Nucleus accumbens (tissue), 56 donors: ENCODE data around the gene RILPL1.
A peak's percentile ranks its signal among the peaks of the same experiment; 100 is the strongest.
"Not testable (repeated sequence)": the region's sequence is repeated elsewhere in the genome, so short reads cannot be mapped to it uniquely, and the experiment has no call there.

Experiments used
- DNase-seq, 56 donors: peaks; one replicate each; lab custom pipeline; 2025; lab: John Stamatoyannopoulos, UW

RILPL1 gene

GRCh38 chr12:123531091-123531490 lies 2.4 kb downstream of the RILPL1 start:
- peak in 6 of 56 donors; percentile 2 to 11 (median 10) for DNase-seq

GRCh38 chr12:123530668-123531067 lies 2.9 kb downstream of the RILPL1 start:
- no peak for DNase-seq

GRCh38 chr12:123529686-123530085 lies 3.8 kb downstream of the RILPL1 start:
- no peak for DNase-seq

- no peak for DNase-seq
These were observed 4.7 kb downstream of the RILPL1 start for GRCh38 chr12:123528858-123529257.

- no peak for DNase-seq
These were observed 6.9 kb downstream of the RILPL1 start for GRCh38 chr12:123526542-123527080.

GRCh38 chr12:123524378-123524777 lies 9.1 kb downstream of the RILPL1 start:
- no peak for DNase-seq

GRCh38 chr12:123523518-123523917 lies 10.0 kb downstream of the RILPL1 start:
- DNase-seq: no peak

GRCh38 chr12:123522164-123522563 lies 11.4 kb downstream of the RILPL1 start:
- no peak for DNase-seq

- DNase-seq: no peak
These were observed 12.7 kb downstream of the RILPL1 start for GRCh38 chr12:123520567-123521474.

- peak in 26 of 56 donors; percentile 5 to 64 (median 22) for DNase-seq
These were observed 14.1 kb downstream of the RILPL1 start for GRCh38 chr12:123519141-123520001.

- DNase-seq: no peak
These were observed 17.2 kb downstream of the RILPL1 start for GRCh38 chr12:123516216-123516780.

GRCh38 chr12:123514582-123515221 lies 18.8 kb downstream of the RILPL1 start:
- DNase-seq: not testable (repeated sequence)

- no peak for DNase-seq
These were observed 19.7 kb downstream of the RILPL1 start for GRCh38 chr12:123513805-123514204.

GRCh38 chr12:123512838-123513665 lies 20.5 kb downstream of the RILPL1 start:
- no peak for DNase-seq

GRCh38 chr12:123506843-123507236 lies 26.7 kb downstream of the RILPL1 start:
- DNase-seq: no peak

- DNase-seq: no peak
These were observed 27.3 kb downstream of the RILPL1 start for GRCh38 chr12:123506059-123506842.

- DNase-seq: peak in 34 of 56 donors; percentile 2 to 66 (median 24)
These were observed 31.3 kb downstream of the RILPL1 start for GRCh38 chr12:123502163-123502704.

- no peak for DNase-seq
These were observed 34.2 kb downstream of the RILPL1 start for GRCh38 chr12:123499332-123499731.
